Stimulated activated memory B cell treated with anti-CD40 and anti-IgM and Interleukin-4, amounts not matched to agents 10 μg/mL and 1 μg/mL and 100 μg/mL, for 72 hours (primary cell): ENCODE results near the gene CYP27B1.

Experiments used
- ATAC-seq: fragments of 150-1000 bp; cut with Tn5 transposase; 2 replicates; pipeline ENCODE4 v1.10.0; 2021
- H3K27ac Mint-ChIP-seq: one replicate; pipeline ENCODE4 v1.8.0; 2022; ENCODE audit warnings: mild to moderate bottlenecking, mixed read lengths
- H3K27me3 Mint-ChIP-seq: one replicate; pipeline ENCODE4 v1.8.0; 2022; ENCODE audit warnings: mixed read lengths
- H3K36me3 Mint-ChIP-seq: one replicate; pipeline ENCODE4 v1.8.0; 2022; ENCODE audit warnings: mixed read lengths
- H3K4me1 Mint-ChIP-seq: one replicate; pipeline ENCODE4 v1.8.0; 2022; ENCODE audit warnings: mixed read lengths
- H3K4me3 Mint-ChIP-seq: one replicate; pipeline ENCODE4 v1.8.0; 2022; ENCODE audit warnings: mild to moderate bottlenecking, moderate library complexity, mixed read lengths
- H3K9me3 Mint-ChIP-seq: one replicate; pipeline ENCODE4 v1.8.0; 2022; ENCODE audit warnings: mixed read lengths

The CYP27B1 gene

GRCh38 chr12:57802607-57803006, 35.7 kb upstream of the CYP27B1 start:
- Mint-ChIP-seq H3K27me3 (no peaks in the 10 kb centered on the region), H3K9me3 (no peaks in the 10 kb centered on the region), H3K4me3 (no peak overlapping the region), H3K4me1 (no peaks in the 10 kb centered on the region), H3K27ac (no peak overlapping the region), H3K36me3 (peaks cover 27% of the 10 kb centered on the region)
- no peak for ATAC-seq

GRCh38 chr12:57800965-57801364, 34.1 kb upstream of the CYP27B1 start:
- H3K4me3 Mint-ChIP-seq, result no peak overlapping the region
- ATAC-seq, result no peak
- peaks cover 40% of the 10 kb centered on the region for H3K36me3 Mint-ChIP-seq
- no peaks in the 10 kb centered on the region for H3K4me1 Mint-ChIP-seq
- no peaks in the 10 kb centered on the region for H3K9me3 Mint-ChIP-seq
- no peak overlapping the region for H3K27ac Mint-ChIP-seq
- no peaks in the 10 kb centered on the region for H3K27me3 Mint-ChIP-seq

GRCh38 chr12:57797933-57798332, 31.1 kb upstream of the CYP27B1 start:
- H3K9me3 Mint-ChIP-seq, result no peaks in the 10 kb centered on the region
- no peaks in the 10 kb centered on the region for H3K27me3 Mint-ChIP-seq
- peaks cover 57% of the 10 kb centered on the region for H3K36me3 Mint-ChIP-seq
- H3K27ac Mint-ChIP-seq, result no peak overlapping the region
- ATAC-seq, result no peak
- H3K4me3 Mint-ChIP-seq, result no peak overlapping the region
- no peaks in the 10 kb centered on the region for H3K4me1 Mint-ChIP-seq

- no peak for ATAC-seq
- H3K27me3 Mint-ChIP-seq, result no peaks in the 10 kb centered on the region
- no peak overlapping the region for H3K4me3 Mint-ChIP-seq
- H3K27ac Mint-ChIP-seq, result no peak overlapping the region
- H3K4me1 Mint-ChIP-seq, result no peaks in the 10 kb centered on the region
- H3K36me3 Mint-ChIP-seq, result peaks cover 57% of the 10 kb centered on the region
- no peaks in the 10 kb centered on the region for H3K9me3 Mint-ChIP-seq
These were observed 30.1 kb upstream of the CYP27B1 start for GRCh38 chr12:57796996-57797395.

- Mint-ChIP-seq H3K36me3 (peaks cover 59% of the 10 kb centered on the region), H3K4me3 (no peak overlapping the region), H3K9me3 (no peaks in the 10 kb centered on the region), H3K27me3 (no peaks in the 10 kb centered on the region), H3K4me1 (no peaks in the 10 kb centered on the region), H3K27ac (no peak overlapping the region)
- ATAC-seq, result no peak
These were observed 28.5 kb upstream of the CYP27B1 start for GRCh38 chr12:57795354-57795753.

GRCh38 chr12:57793920-57794319, 27.0 kb upstream of the CYP27B1 start:
- Mint-ChIP-seq H3K9me3 (no peaks in the 10 kb centered on the region), H3K36me3 (peaks cover 54% of the 10 kb centered on the region), H3K4me3 (no peak overlapping the region), H3K4me1 (no peaks in the 10 kb centered on the region), H3K27ac (no peak overlapping the region), H3K27me3 (no peaks in the 10 kb centered on the region)
- no peak for ATAC-seq

- Mint-ChIP-seq H3K27ac (no peak overlapping the region), H3K4me3 (peak overlapping the region; percentile 62), H3K36me3 (peaks cover 26% of the 10 kb centered on the region), H3K4me1 (peaks cover 17% of the 10 kb centered on the region), H3K27me3 (no peaks in the 10 kb centered on the region), H3K9me3 (no peaks in the 10 kb centered on the region)
- ATAC-seq, result no peak
These were observed 17.0 kb upstream of the CYP27B1 start for GRCh38 chr12:57783861-57784260.

GRCh38 chr12:57783466-57783801, 16.6 kb upstream of the CYP27B1 start:
- Mint-ChIP-seq H3K36me3 (peaks cover 22% of the 10 kb centered on the region), H3K27ac (peak overlapping the region; percentile 86), H3K4me1 (peaks cover 17% of the 10 kb centered on the region), H3K9me3 (no peaks in the 10 kb centered on the region), H3K4me3 (peak overlapping the region; percentile 95), H3K27me3 (no peaks in the 10 kb centered on the region)
- no peak for ATAC-seq

- peaks cover 17% of the 10 kb centered on the region for H3K4me1 Mint-ChIP-seq
- peak within 1 kb of the TSS; percentile 95 for H3K4me3 Mint-ChIP-seq
- peaks cover 19% of the 10 kb centered on the region for H3K36me3 Mint-ChIP-seq
- peak; percentile 94 for ATAC-seq
- no peaks in the 10 kb centered on the region for H3K9me3 Mint-ChIP-seq
- H3K27me3 Mint-ChIP-seq, result no peaks in the 10 kb centered on the region
- peak within 1 kb of the TSS; percentile 86 for H3K27ac Mint-ChIP-seq
These were observed 16.0 kb upstream of the CYP27B1 start, which contains the start of gene TSFM for GRCh38 chr12:57782608-57783465. TSFM (plus strand) TSS chr12:57782787; CDS start chr12:57782802, 15 bp downstream.

- no peaks in the 10 kb centered on the region for H3K27me3 Mint-ChIP-seq
- ATAC-seq, result no peak
- peaks cover 17% of the 10 kb centered on the region for H3K4me1 Mint-ChIP-seq
- peak overlapping the region; percentile 86 for H3K27ac Mint-ChIP-seq
- peaks cover 14% of the 10 kb centered on the region for H3K36me3 Mint-ChIP-seq
- peak overlapping the region; percentile 95 for H3K4me3 Mint-ChIP-seq
- H3K9me3 Mint-ChIP-seq, result no peaks in the 10 kb centered on the region
These were observed 15.3 kb upstream of the CYP27B1 start for GRCh38 chr12:57782243-57782607.

GRCh38 chr12:57781801-57782200, 14.9 kb upstream of the CYP27B1 start:
- Mint-ChIP-seq H3K27ac (no peak overlapping the region), H3K27me3 (no peaks in the 10 kb centered on the region), H3K36me3 (peaks cover 9% of the 10 kb centered on the region), H3K4me1 (peaks cover 17% of the 10 kb centered on the region), H3K4me3 (no peak overlapping the region), H3K9me3 (no peaks in the 10 kb centered on the region)
- ATAC-seq, result no peak

- ATAC-seq, result no peak
- no peak overlapping the region for H3K4me3 Mint-ChIP-seq
- peaks cover 17% of the 10 kb centered on the region for H3K4me1 Mint-ChIP-seq
- H3K36me3 Mint-ChIP-seq, result peaks cover 4% of the 10 kb centered on the region
- H3K27me3 Mint-ChIP-seq, result no peaks in the 10 kb centered on the region
- H3K9me3 Mint-ChIP-seq, result no peaks in the 10 kb centered on the region
- H3K27ac Mint-ChIP-seq, result no peak overlapping the region
These were observed 14.4 kb upstream of the CYP27B1 start for GRCh38 chr12:57781244-57781643.

- peaks cover 23% of the 10 kb centered on the region for H3K4me1 Mint-ChIP-seq
- H3K4me3 Mint-ChIP-seq, result no peak overlapping the region
- H3K36me3 Mint-ChIP-seq, result no peaks in the 10 kb centered on the region
- no peak overlapping the region for H3K27ac Mint-ChIP-seq
- no peaks in the 10 kb centered on the region for H3K9me3 Mint-ChIP-seq
- no peak for ATAC-seq
- no peaks in the 10 kb centered on the region for H3K27me3 Mint-ChIP-seq
These were observed 13.5 kb upstream of the CYP27B1 start for GRCh38 chr12:57780284-57780897.

- no peaks in the 10 kb centered on the region for H3K9me3 Mint-ChIP-seq
- H3K27me3 Mint-ChIP-seq, result no peaks in the 10 kb centered on the region
- no peak overlapping the region for H3K27ac Mint-ChIP-seq
- ATAC-seq, result no peak
- no peak overlapping the region for H3K4me3 Mint-ChIP-seq
- H3K4me1 Mint-ChIP-seq, result peaks cover 23% of the 10 kb centered on the region
- H3K36me3 Mint-ChIP-seq, result no peaks in the 10 kb centered on the region
These were observed 12.9 kb upstream of the CYP27B1 start for GRCh38 chr12:57779736-57780135.

- Mint-ChIP-seq H3K27me3 (no peaks in the 10 kb centered on the region), H3K27ac (no peak overlapping the region), H3K4me3 (no peak overlapping the region), H3K4me1 (peaks cover 20% of the 10 kb centered on the region), H3K9me3 (no peaks in the 10 kb centered on the region), H3K36me3 (no peaks in the 10 kb centered on the region)
- ATAC-seq, result no peak
These were observed 11.0 kb upstream of the CYP27B1 start for GRCh38 chr12:57777911-57778310.

GRCh38 chr12:57777367-57777766, 10.5 kb upstream of the CYP27B1 start:
- no peaks in the 10 kb centered on the region for H3K36me3 Mint-ChIP-seq
- no peaks in the 10 kb centered on the region for H3K27me3 Mint-ChIP-seq

More at GRCh38 chr12:57777367-57777766, 10.5 kb upstream of the CYP27B1 start:
- Mint-ChIP-seq H3K4me1 (peaks cover 20% of the 10 kb centered on the region), H3K27ac (no peak overlapping the region), H3K4me3 (no peak overlapping the region), H3K9me3 (no peaks in the 10 kb centered on the region)
- no peak for ATAC-seq
